H7 (cell line): ENCODE measurements around the gene DENND6B. TPM values are rescaled to one million over a fixed set of nuclear protein-coding genes. Genes with fewer than 3 reads are reported as not detected.
A peak's percentile ranks its signal among the peaks of the same experiment; 100 is the strongest.

Experiments used
- DNase-seq: peaks from one replicate; pipeline ENCODE4 v3.0.0; 2012
- H3K27me3 ChIP-seq: 2 replicates; pipeline ENCODE4 v1.6.0; 2011; ENCODE audit warnings: mild to moderate bottlenecking, low read length; ENCODE audit not compliant: control insufficient read depth, insufficient read depth
- H3K36me3 ChIP-seq: replicated peaks from 2 replicates; pipeline ENCODE4 v1.5.1; 2011; ENCODE audit warnings: low read length; ENCODE audit not compliant: control insufficient read depth, insufficient read depth
- H3K4me3 ChIP-seq: 2 replicates; pipeline ENCODE4 v1.5.1; 2011; ENCODE audit warnings: low read depth, mild to moderate bottlenecking, control low read depth, low read length, moderate library complexity; ENCODE audit not compliant: insufficient read depth
- total RNA-seq: library from RNA; depleted of rRNA; stranded (reverse); fragments of >200 nt; shearing (Covaris generic); gene quantifications from 2 replicates; pipeline ENCODE4 v1.2.3, GENCODE V29; 2014

DENND6B gene
- total RNA-seq, 1 experiment from 2014 or later = 0.52 TPM

GRCh38 chr22:50306753-50307749 lies 19.8 kb downstream of the DENND6B start, which contains the start of gene PLXNB2:
Gene PLXNB2 (minus strand): TSS chr22:50307646. CDS start chr22:50290584, 17,062 bp downstream.
- Histone ChIP-seq H3K36me3 (no peaks in the 10 kb centered on the region), H3K4me3 (peak within 1 kb of the TSS; percentile 68), H3K27me3 (peaks cover 6% of the 10 kb centered on the region; the same call in 1 of the 2 replicates)
- peak; percentile 98 for DNase-seq

GRCh38 chr22:50305923-50306566 lies 20.8 kb downstream of the DENND6B start:
- Histone ChIP-seq H3K4me3 (peak overlapping the region; percentile 9; the same call in 1 of the 2 replicates), H3K36me3 (no peaks in the 10 kb centered on the region), H3K27me3 (peaks cover 6% of the 10 kb centered on the region; the same call in 1 of the 2 replicates)
- no peak for DNase-seq

GRCh38 chr22:50305393-50305922 lies 21.4 kb downstream of the DENND6B start:
- no peak for DNase-seq
- Histone ChIP-seq H3K27me3 (peaks cover 6% of the 10 kb centered on the region; the same call in 1 of the 2 replicates), H3K4me3 (no peak overlapping the region), H3K36me3 (no peaks in the 10 kb centered on the region)

- Histone ChIP-seq H3K4me3 (no peak overlapping the region), H3K27me3 (peaks cover 6% of the 10 kb centered on the region; the same call in 1 of the 2 replicates), H3K36me3 (no peaks in the 10 kb centered on the region)
- DNase-seq = no peak
These were observed 22.1 kb downstream of the DENND6B start for GRCh38 chr22:50304528-50305392.

- peak; percentile 93 for DNase-seq
- Histone ChIP-seq H3K4me3 (no peak overlapping the region), H3K36me3 (no peaks in the 10 kb centered on the region), H3K27me3 (peaks cover 7% of the 10 kb centered on the region; the same call in 1 of the 2 replicates)
These were observed 22.8 kb downstream of the DENND6B start for GRCh38 chr22:50303848-50304527.

GRCh38 chr22:50303515-50303847 lies 23.3 kb downstream of the DENND6B start:
- H3K4me3 ChIP-seq = no peak overlapping the region
- peaks cover 7% of the 10 kb centered on the region; the same call in 1 of the 2 replicates for H3K27me3 ChIP-seq

GRCh38 chr22:50302564-50302963 lies 24.2 kb downstream of the DENND6B start:
- DNase-seq = no peak
- Histone ChIP-seq H3K27me3 (peaks cover 7% of the 10 kb centered on the region; the same call in 1 of the 2 replicates), H3K4me3 (no peak overlapping the region), H3K36me3 (no peaks in the 10 kb centered on the region)

More at GRCh38 chr22:50303515-50303847, 23.3 kb downstream of the DENND6B start:
- no peaks in the 10 kb centered on the region for H3K36me3 ChIP-seq
- no peak for DNase-seq

GRCh38 chr22:50302041-50302541 lies 24.7 kb downstream of the DENND6B start:
- Histone ChIP-seq H3K4me3 (no peak overlapping the region), H3K36me3 (no peaks in the 10 kb centered on the region), H3K27me3 (peaks cover 7% of the 10 kb centered on the region; the same call in 1 of the 2 replicates)
- DNase-seq = no peak

- DNase-seq = no peak
- Histone ChIP-seq H3K4me3 (no peak overlapping the region), H3K27me3 (peaks cover 4% of the 10 kb centered on the region; the same call in 1 of the 2 replicates), H3K36me3 (no peaks in the 10 kb centered on the region)
These were observed 25.2 kb downstream of the DENND6B start for GRCh38 chr22:50301581-50301991.

GRCh38 chr22:50300620-50301257 lies 26.1 kb downstream of the DENND6B start:
- no peaks in the 10 kb centered on the region for H3K36me3 ChIP-seq
- no peak for DNase-seq
- peaks cover 2% of the 10 kb centered on the region; the same call in 1 of the 2 replicates for H3K27me3 ChIP-seq
- H3K4me3 ChIP-seq = peak overlapping the region; percentile 51; the same call in 1 of the 2 replicates

GRCh38 chr22:50299785-50300619 lies 26.8 kb downstream of the DENND6B start:
- H3K4me3 ChIP-seq = peak overlapping the region; percentile 51
- peak; percentile 98 for DNase-seq
- peaks cover 2% of the 10 kb centered on the region; the same call in 1 of the 2 replicates for H3K27me3 ChIP-seq
- H3K36me3 ChIP-seq = no peaks in the 10 kb centered on the region
